GM23338 (cell line): ENCODE data around the gene KIF1A. TPM values are rescaled to one million over a fixed set of nuclear protein-coding genes. Genes with fewer than 3 reads are reported as not detected.

Experiments
- ATAC-seq: fragments of 200-7000 bp; cut with Tn5 transposase; 3 replicates; pipeline ENCODE4 v1.9.1; 2020
- DNase-seq: peaks from one replicate; pipeline ENCODE4 v3.0.0-alpha.2; 2015; ENCODE audit warnings: low spot score
- H2AFZ ChIP-seq: fragments of 200-600 bp; sonication (generic); 2 replicates; pipeline ENCODE4 v1.8.0; 2016; ENCODE audit warnings: antibody characterized with exemption, mild to moderate bottlenecking, moderate library complexity
- H3F3A ChIP-seq: fragments of 200-600 bp; sonication (generic); replicated peaks from 2 replicates; pipeline ENCODE4 v1.8.0; 2017; ENCODE audit warnings: antibody characterized with exemption, mixed run types, low read depth
- H3K27ac ChIP-seq: fragments of 200-600 bp; sonication (generic); 2 replicates; pipeline ENCODE4 v1.6.1; 2016; ENCODE audit warnings: low read depth
- H3K27me3 ChIP-seq: fragments of 200-600 bp; sonication (generic); 2 replicates; pipeline ENCODE4 v1.8.0; 2016; ENCODE audit warnings: mild to moderate bottlenecking, mixed run types, moderate library complexity; ENCODE audit not compliant: insufficient read depth
- H3K36me3 ChIP-seq: fragments of 200-600 bp; sonication (generic); 2 replicates; pipeline ENCODE4 v1.8.0; 2016; ENCODE audit warnings: mild to moderate bottlenecking; ENCODE audit not compliant: insufficient read depth
- H3K4me1 ChIP-seq: fragments of 200-600 bp; sonication (generic); 2 replicates; pipeline ENCODE4 v1.8.0; 2016; ENCODE audit warnings: mild to moderate bottlenecking, moderate library complexity; ENCODE audit not compliant: insufficient read depth
- H3K4me2 ChIP-seq: fragments of 200-600 bp; sonication (generic); 2 replicates; pipeline ENCODE4 v1.7.1; 2017; ENCODE audit warnings: mixed run types
- H3K4me3 ChIP-seq: fragments of 200-600 bp; sonication (generic); 2 replicates; pipeline ENCODE4 v1.6.1; 2016; ENCODE audit warnings: mixed run types
- H3K79me2 ChIP-seq: fragments of 200-600 bp; sonication (generic); replicated peaks from 2 replicates; pipeline ENCODE4 v1.8.0; 2017; ENCODE audit warnings: mild to moderate bottlenecking; ENCODE audit not compliant: insufficient read depth
- H3K9me2 ChIP-seq: fragments of 200-600 bp; sonication (generic); 2 replicates; pipeline ENCODE4 v1.8.0; 2017; ENCODE audit not compliant: insufficient read depth
- H4K20me1 ChIP-seq: fragments of 200-600 bp; sonication (generic); replicated peaks from 2 replicates; pipeline ENCODE4 v1.8.0; 2017; ENCODE audit warnings: mild to moderate bottlenecking; ENCODE audit not compliant: insufficient read depth
- H3K27ac Mint-ChIP-seq: 2 replicates; pipeline ENCODE4 v1.8.0; 2020; ENCODE audit warnings: inconsistent platforms, mild to moderate bottlenecking, moderate library complexity, mixed read lengths
- H3K27me3 Mint-ChIP-seq: 3 replicates; pipeline ENCODE4 v1.8.0; 2022; ENCODE audit warnings: low read depth, mild to moderate bottlenecking, moderate library complexity, mixed read lengths, inconsistent platforms; ENCODE audit not compliant: insufficient read depth, poor library complexity
- H3K36me3 Mint-ChIP-seq: 3 replicates; pipeline ENCODE4 v1.8.0; 2021; ENCODE audit warnings: low read depth, mild to moderate bottlenecking, inconsistent platforms, moderate library complexity, mixed read lengths
- H3K4me1 Mint-ChIP-seq: 3 replicates; pipeline ENCODE4 v1.8.0; 2020; ENCODE audit warnings: mild to moderate bottlenecking, inconsistent platforms, mixed read lengths
- H3K4me3 Mint-ChIP-seq: 3 replicates; pipeline ENCODE4 v1.8.0; 2021; ENCODE audit warnings: moderate library complexity, mild to moderate bottlenecking, inconsistent platforms, mixed read lengths
- H3K9me3 Mint-ChIP-seq: 3 replicates; pipeline ENCODE4 v1.8.0; 2020; ENCODE audit warnings: moderate library complexity, mild to moderate bottlenecking, inconsistent platforms, mixed read lengths
- ETS1 ChIP-seq: IDR thresholded peaks from 2 replicates; pipeline ENCODE4 v1.6.1; 2016; ENCODE audit warnings: antibody characterized with exemption
- EZH2 ChIP-seq: fragments of 200-600 bp; sonication (generic); IDR thresholded peaks from one replicate; pipeline ENCODE4 v1.8.0; 2017; ENCODE audit warnings: antibody characterized with exemption, mild to moderate bottlenecking, low read depth; ENCODE audit not compliant: unreplicated experiment
- STAT1 ChIP-seq: IDR thresholded peaks from one replicate; pipeline ENCODE4 v1.6.1; 2016; ENCODE audit warnings: antibody characterized with exemption; ENCODE audit not compliant: unreplicated experiment
- polyA plus RNA-seq: library from polyadenylated mRNA; unstranded; fragments of >200 nt; fragmentation: Nextera tagmentation; extraction: Ambion mirVana; gene quantifications from 2 replicates; pipeline ENCODE4 v1.2.1, GENCODE V29; 2016
- total RNA-seq: library from RNA; depleted of rRNA; stranded (reverse); fragments of >200 nt; shearing (Covaris generic); gene quantifications from 2 replicates; pipeline ENCODE4 v1.2.3, GENCODE V29; 2014
- TF ChIP-seq, protein P1 (sequence below): fragments of 250-450 bp; sonication (Bioruptor Pico); IDR thresholded peaks from 2 replicates; pipeline ENCODE4 v1.5.0; 2020; ENCODE audit warnings: mild to moderate bottlenecking, moderate library complexity

KIF1A gene
- total and polyA plus RNA-seq, 2 experiments from 2014 or later: 169 to 214 TPM

DNA sequence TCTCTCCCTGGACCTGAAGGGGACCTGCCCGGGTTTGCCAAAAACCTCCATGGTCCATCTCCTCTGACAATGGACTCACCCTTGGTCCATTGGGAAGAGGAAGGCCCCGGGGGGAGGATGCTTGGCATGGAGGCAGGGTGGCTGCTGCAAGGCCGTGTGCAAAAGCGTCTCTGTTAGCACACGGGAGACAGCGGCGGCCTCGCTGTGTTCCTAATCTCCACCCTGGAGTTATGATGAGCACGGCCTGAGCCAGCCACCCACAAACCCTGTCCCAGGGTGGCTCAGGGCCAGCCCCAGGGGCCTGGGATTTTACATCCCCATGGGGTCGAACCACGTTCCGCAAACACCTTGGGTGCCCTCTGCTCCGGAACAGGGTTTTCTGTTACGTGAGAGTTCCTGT is 92.6 kb downstream of the KIF1A start (continued):
- TF ChIP-seq, protein P1, sequence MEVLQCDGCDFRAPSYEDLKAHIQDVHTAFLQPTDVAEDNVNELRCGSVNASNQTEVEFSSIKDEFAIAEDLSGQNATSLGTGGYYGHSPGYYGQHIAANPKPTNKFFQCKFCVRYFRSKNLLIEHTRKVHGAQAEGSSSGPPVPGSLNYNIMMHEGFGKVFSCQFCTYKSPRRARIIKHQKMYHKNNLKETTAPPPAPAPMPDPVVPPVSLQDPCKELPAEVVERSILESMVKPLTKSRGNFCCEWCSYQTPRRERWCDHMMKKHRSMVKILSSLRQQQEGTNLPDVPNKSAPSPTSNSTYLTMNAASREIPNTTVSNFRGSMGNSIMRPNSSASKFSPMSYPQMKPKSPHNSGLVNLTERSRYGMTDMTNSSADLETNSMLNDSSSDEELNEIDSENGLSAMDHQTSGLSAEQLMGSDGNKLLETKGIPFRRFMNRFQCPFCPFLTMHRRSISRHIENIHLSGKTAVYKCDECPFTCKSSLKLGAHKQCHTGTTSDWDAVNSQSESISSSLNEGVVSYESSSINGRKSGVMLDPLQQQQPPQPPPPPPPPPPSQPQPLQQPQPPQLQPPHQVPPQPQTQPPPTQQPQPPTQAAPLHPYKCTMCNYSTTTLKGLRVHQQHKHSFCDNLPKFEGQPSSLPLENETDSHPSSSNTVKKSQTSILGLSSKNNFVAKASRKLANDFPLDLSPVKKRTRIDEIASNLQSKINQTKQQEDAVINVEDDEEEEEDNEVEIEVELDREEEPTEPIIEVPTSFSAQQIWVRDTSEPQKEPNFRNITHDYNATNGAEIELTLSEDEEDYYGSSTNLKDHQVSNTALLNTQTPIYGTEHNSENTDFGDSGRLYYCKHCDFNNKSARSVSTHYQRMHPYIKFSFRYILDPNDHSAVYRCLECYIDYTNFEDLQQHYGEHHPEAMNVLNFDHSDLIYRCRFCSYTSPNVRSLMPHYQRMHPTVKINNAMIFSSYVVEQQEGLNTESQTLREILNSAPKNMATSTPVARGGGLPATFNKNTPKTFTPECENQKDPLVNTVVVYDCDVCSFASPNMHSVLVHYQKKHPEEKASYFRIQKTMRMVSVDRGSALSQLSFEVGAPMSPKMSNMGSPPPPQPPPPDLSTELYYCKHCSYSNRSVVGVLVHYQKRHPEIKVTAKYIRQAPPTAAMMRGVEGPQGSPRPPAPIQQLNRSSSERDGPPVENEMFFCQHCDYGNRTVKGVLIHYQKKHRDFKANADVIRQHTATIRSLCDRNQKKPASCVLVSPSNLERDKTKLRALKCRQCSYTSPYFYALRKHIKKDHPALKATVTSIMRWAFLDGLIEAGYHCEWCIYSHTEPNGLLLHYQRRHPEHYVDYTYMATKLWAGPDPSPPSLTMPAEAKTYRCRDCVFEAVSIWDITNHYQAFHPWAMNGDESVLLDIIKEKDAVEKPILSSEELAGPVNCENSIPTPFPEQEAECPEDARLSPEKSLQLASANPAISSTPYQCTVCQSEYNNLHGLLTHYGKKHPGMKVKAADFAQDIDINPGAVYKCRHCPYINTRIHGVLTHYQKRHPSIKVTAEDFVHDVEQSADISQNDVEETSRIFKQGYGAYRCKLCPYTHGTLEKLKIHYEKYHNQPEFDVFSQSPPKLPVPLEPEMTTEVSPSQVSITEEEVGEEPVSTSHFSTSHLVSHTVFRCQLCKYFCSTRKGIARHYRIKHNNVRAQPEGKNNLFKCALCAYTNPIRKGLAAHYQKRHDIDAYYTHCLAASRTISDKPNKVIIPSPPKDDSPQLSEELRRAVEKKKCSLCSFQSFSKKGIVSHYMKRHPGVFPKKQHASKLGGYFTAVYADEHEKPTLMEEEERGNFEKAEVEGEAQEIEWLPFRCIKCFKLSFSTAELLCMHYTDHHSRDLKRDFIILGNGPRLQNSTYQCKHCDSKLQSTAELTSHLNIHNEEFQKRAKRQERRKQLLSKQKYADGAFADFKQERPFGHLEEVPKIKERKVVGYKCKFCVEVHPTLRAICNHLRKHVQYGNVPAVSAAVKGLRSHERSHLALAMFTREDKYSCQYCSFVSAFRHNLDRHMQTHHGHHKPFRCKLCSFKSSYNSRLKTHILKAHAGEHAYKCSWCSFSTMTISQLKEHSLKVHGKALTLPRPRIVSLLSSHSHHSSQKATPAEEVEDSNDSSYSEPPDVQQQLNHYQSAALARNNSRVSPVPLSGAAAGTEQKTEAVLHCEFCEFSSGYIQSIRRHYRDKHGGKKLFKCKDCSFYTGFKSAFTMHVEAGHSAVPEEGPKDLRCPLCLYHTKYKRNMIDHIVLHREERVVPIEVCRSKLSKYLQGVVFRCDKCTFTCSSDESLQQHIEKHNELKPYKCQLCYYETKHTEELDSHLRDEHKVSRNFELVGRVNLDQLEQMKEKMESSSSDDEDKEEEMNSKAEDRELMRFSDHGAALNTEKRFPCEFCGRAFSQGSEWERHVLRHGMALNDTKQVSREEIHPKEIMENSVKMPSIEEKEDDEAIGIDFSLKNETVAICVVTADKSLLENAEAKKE (CRISPR knock-in tag): no peak
- TF ChIP-seq ETS1 (no peak), STAT1 (no peak)

DNA sequence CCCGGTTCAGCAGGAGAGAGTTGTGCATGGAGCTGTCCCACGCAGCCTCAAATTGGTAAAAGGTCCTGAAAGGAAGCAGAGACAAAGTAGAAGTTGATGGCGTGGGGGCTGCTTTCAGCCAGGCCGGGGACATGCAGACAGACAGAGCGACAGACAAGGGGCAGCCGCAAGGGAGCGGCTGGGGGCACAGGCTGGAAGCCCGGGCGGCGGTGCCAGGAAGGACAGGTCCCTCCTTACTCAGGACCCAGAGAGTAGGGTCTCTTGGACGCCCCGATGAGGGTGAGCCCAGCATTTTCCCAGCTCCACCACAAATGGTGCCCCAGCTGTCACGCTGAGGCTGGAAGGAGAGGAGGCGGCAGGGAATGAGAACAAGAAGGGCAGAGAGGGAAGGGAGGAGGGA is 93.1 kb downstream of the KIF1A start:
- Mint-ChIP-seq H3K9me3 (0 out of 3 replicates have a peak, but pooled peaks cover 4% of the 10 kb centered on the region), H3K27ac (no peak overlapping the region), H3K4me1 (no peaks in the 10 kb centered on the region; the same call in 2 of the 3 replicates), H3K4me3 (no peak overlapping the region), H3K27me3 (peaks cover 46% of the 10 kb centered on the region), H3K36me3 (peaks cover 45% of the 10 kb centered on the region)
- no peaks in the 10 kb centered on the region for H3K9me2 ChIP-seq
- H4K20me1 ChIP-seq: no peaks in the 10 kb centered on the region
- H3K27me3 ChIP-seq: no peaks in the 10 kb centered on the region
- no peak for DNase-seq
- H3K4me1 ChIP-seq: no peaks in the 10 kb centered on the region
- no peaks in the 10 kb centered on the region for H3F3A ChIP-seq
- H3K79me2 ChIP-seq: no peaks in the 10 kb centered on the region
- no peak overlapping the region for H3K4me3 ChIP-seq
- no peak for ATAC-seq
- no peak overlapping the region for H3K4me2 ChIP-seq
- no peak overlapping the region for H3K27ac ChIP-seq
- no peak overlapping the region for H2AFZ ChIP-seq
- TF ChIP-seq, protein P1 (CRISPR knock-in tag): no peak
- no peak for TF ChIP-seq EZH2
- peaks cover 12% of the 10 kb centered on the region; the same call in 1 of the 2 replicates for H3K36me3 ChIP-seq
